Peyer's patch (tissue), 4 donors: ENCODE measurements around the gene PGS1.

Experiments
- POLR2A ChIP-seq, 2 donors: fragments of 450-650 bp; IDR thresholded peaks; one replicate each; pipeline ENCODE4 v1.5.1; 2017; ENCODE audit warnings: antibody characterized with exemption in 2 of 2, mild to moderate bottlenecking in 2 of 2, moderate library complexity in 2 of 2
- TF ChIP-seq, protein P1 (sequence below), 6 experiments: fragments of 450-650 bp in 4 of 6; fragments of 200-600 bp in 2 of 6; sonication (generic) in 1 of 6; IDR thresholded peaks; one replicate each; pipeline ENCODE4 v1.5.1; 2017 to 2019; ENCODE audit warnings: antibody characterized with exemption in 6 of 6, mild to moderate bottlenecking in 3 of 6, moderate library complexity in 1 of 6

DNA sequence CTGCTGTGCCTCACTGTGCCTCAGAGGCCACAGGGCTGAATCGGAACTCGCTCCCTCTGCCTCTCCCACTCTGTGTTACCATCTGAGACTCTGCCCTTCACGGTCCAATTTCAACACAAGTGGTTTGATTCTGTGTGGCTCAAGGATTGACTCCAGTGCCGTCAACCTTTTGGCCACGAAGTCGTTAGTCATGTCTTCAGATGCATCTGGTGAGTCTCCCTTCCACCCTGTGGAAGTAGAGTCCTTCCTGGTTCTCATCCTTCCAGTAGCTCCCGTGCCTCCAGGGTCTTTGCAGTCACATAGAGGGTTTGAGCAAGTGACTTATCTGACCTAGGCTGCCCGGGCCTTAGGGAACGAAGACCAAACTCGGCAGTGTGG lies 51.2 kb downstream of the PGS1 start:
- TF ChIP-seq, protein P1, sequence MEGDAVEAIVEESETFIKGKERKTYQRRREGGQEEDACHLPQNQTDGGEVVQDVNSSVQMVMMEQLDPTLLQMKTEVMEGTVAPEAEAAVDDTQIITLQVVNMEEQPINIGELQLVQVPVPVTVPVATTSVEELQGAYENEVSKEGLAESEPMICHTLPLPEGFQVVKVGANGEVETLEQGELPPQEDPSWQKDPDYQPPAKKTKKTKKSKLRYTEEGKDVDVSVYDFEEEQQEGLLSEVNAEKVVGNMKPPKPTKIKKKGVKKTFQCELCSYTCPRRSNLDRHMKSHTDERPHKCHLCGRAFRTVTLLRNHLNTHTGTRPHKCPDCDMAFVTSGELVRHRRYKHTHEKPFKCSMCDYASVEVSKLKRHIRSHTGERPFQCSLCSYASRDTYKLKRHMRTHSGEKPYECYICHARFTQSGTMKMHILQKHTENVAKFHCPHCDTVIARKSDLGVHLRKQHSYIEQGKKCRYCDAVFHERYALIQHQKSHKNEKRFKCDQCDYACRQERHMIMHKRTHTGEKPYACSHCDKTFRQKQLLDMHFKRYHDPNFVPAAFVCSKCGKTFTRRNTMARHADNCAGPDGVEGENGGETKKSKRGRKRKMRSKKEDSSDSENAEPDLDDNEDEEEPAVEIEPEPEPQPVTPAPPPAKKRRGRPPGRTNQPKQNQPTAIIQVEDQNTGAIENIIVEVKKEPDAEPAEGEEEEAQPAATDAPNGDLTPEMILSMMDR (IDR thresholded peaks at IDR 0.05) = no peak
- no peak for TF ChIP-seq POLR2A (IDR thresholded peaks at IDR 0.05)
